ENCODE measurements around the gene PDZRN4. TPM values are rescaled to one million over a fixed set of nuclear protein-coding genes. Genes with fewer than 3 reads are reported as not detected.
A peak's percentile ranks its signal among the peaks of the same experiment; 100 is the strongest.
"Not testable (repeated sequence)": the region's sequence is repeated elsewhere in the genome, so short reads cannot be mapped to it uniquely, and the experiment has no call there.

The PDZRN4 gene
- total RNA-seq, 1 donor from 2014 or later = 0.14 TPM

GRCh38 chr12:41271489-41271888, 83.4 kb downstream of the PDZRN4 start:
- H3K27ac ChIP-seq (replicated peaks) = no peak overlapping the region
- H3K4me1 ChIP-seq = no peaks in the 10 kb centered on the region
- intact Hi-C loops (cut with micrococcal nuclease) = no loop called here
- no peak overlapping the region for H3K4me3 ChIP-seq
- TF ChIP-seq CTCF (IDR thresholded peaks at IDR 0.05; ENCODE audit: borderline replicate concordance) = no peak
- H3K36me3 ChIP-seq = no peaks in the 10 kb centered on the region
- no peak for DNase-seq
- H3K9me3 ChIP-seq (replicated peaks) = no peaks in the 10 kb centered on the region
- no peaks in the 10 kb centered on the region for H3K27me3 ChIP-seq (ENCODE audit: low read depth)

- TF ChIP-seq CTCF (IDR thresholded peaks at IDR 0.05; ENCODE audit: borderline replicate concordance) = no peak
- Histone ChIP-seq H3K27me3 (ENCODE audit: low read depth) (no peaks in the 10 kb centered on the region), H3K27ac (replicated peaks) (no peak overlapping the region), H3K4me1 (no peaks in the 10 kb centered on the region), H3K4me3 (no peak overlapping the region), H3K9me3 (replicated peaks) (no peaks in the 10 kb centered on the region), H3K36me3 (no peaks in the 10 kb centered on the region)
- DNase-seq = no peak
- intact Hi-C loops (cut with micrococcal nuclease) = loop anchor here (5.0 kb wide), 1 partner anchor 748 kb away; no protein-coding TSS in a partner anchor
These were observed 86.5 kb downstream of the PDZRN4 start for GRCh38 chr12:41274643-41275042.

GRCh38 chr12:41277100-41277945, 89.2 kb downstream of the PDZRN4 start:
- Histone ChIP-seq H3K9me3 (replicated peaks) (no peaks in the 10 kb centered on the region), H3K27me3 (ENCODE audit: low read depth) (no peaks in the 10 kb centered on the region), H3K4me3 (no peak overlapping the region), H3K36me3 (no peaks in the 10 kb centered on the region), H3K4me1 (no peaks in the 10 kb centered on the region), H3K27ac (replicated peaks) (no peak overlapping the region)
- DNase-seq = no peak
- TF ChIP-seq CTCF (IDR thresholded peaks at IDR 0.05; ENCODE audit: borderline replicate concordance) = peak; percentile 72
- intact Hi-C loops (cut with micrococcal nuclease) = loop anchor here (5.0 kb wide), 1 partner anchor 745 kb away; no protein-coding TSS in a partner anchor

- Histone ChIP-seq H3K4me1 (no peaks in the 10 kb centered on the region), H3K36me3 (no peaks in the 10 kb centered on the region), H3K4me3 (no peak overlapping the region), H3K9me3 (replicated peaks) (no peaks in the 10 kb centered on the region), H3K27me3 (ENCODE audit: low read depth) (no peaks in the 10 kb centered on the region), H3K27ac (replicated peaks) (no peak overlapping the region)
- DNase-seq = no peak
- TF ChIP-seq CTCF (IDR thresholded peaks at IDR 0.05; ENCODE audit: borderline replicate concordance) = no peak
- intact Hi-C loops (cut with micrococcal nuclease) = loop anchor here (5.0 kb wide), 1 partner anchor 744 kb away; no protein-coding TSS in a partner anchor
These were observed 89.8 kb downstream of the PDZRN4 start for GRCh38 chr12:41277946-41278267.

- H3K4me3 ChIP-seq; intact Hi-C loops (cut with micrococcal nuclease); H3K27ac ChIP-seq (replicated peaks); H3K36me3 ChIP-seq; DNase-seq; H3K9me3 ChIP-seq (replicated peaks); H3K4me1 ChIP-seq; H3K27me3 ChIP-seq (ENCODE audit: low read depth): not testable (repeated sequence)
These were observed 92.4 kb downstream of the PDZRN4 start for GRCh38 chr12:41280341-41281095.

- H3K36me3 ChIP-seq; H3K4me1 ChIP-seq; intact Hi-C loops (cut with micrococcal nuclease); DNase-seq; H3K27me3 ChIP-seq (ENCODE audit: low read depth); H3K4me3 ChIP-seq; H3K9me3 ChIP-seq (replicated peaks); H3K27ac ChIP-seq (replicated peaks): not testable (repeated sequence)
These were observed 97.3 kb downstream of the PDZRN4 start for GRCh38 chr12:41285470-41285869.

Data from left ventricle myocardium inferior (tissue), 1 donor.